Astrocyte (in vitro differentiated cells and primary cell): Measurements from ENCODE around the gene PTPN4. TPM values are rescaled to one million over a fixed set of nuclear protein-coding genes. Genes with fewer than 3 reads are reported as not detected.

Source experiments
- DNase-seq: peaks from one replicate; pipeline ENCODE4 v3.0.0-alpha.2; 2010; ENCODE audit warnings: low read depth
- FAIRE-seq: peaks from 2 replicates; lab custom pipeline; 2011; peaks lifted over from hg19 to GRCh38; lab: Jason Lieb, UNC
- H2AFZ ChIP-seq: 2 replicates; pipeline ENCODE4 v1.6.0; 2012; ENCODE audit warnings: low read depth, low read length, inconsistent platforms
- H3K27ac ChIP-seq: 2 replicates; pipeline ENCODE4 v1.5.1; 2011; ENCODE audit warnings: low read depth, low read length, inconsistent platforms
- H3K27me3 ChIP-seq: 2 replicates; pipeline ENCODE4 v1.6.0; 2011; ENCODE audit warnings: low read length, inconsistent platforms; ENCODE audit not compliant: insufficient read depth
- H3K36me3 ChIP-seq: 2 replicates; pipeline ENCODE4 v1.5.1; 2011; ENCODE audit warnings: low read length, inconsistent platforms; ENCODE audit not compliant: insufficient read depth
- H3K4me1 ChIP-seq: 2 replicates; pipeline ENCODE4 v1.5.1; 2011; ENCODE audit warnings: low read length, inconsistent platforms; ENCODE audit not compliant: insufficient read depth
- H3K4me2 ChIP-seq: 2 replicates; pipeline ENCODE4 v1.6.0; 2012; ENCODE audit warnings: low read length, inconsistent platforms
- H3K4me3 ChIP-seq: 2 replicates; pipeline ENCODE4 v1.5.1; 2011; ENCODE audit warnings: low read depth, mild to moderate bottlenecking, low read length, inconsistent platforms; ENCODE audit not compliant: insufficient read depth
- H3K79me2 ChIP-seq: 2 replicates; pipeline ENCODE4 v1.6.0; 2012; ENCODE audit warnings: mild to moderate bottlenecking, low read length, inconsistent platforms; ENCODE audit not compliant: insufficient read depth
- H3K9ac ChIP-seq: 2 replicates; pipeline ENCODE4 v1.6.0; 2012; ENCODE audit warnings: mild to moderate bottlenecking, low read length, inconsistent platforms
- H3K9me3 ChIP-seq: 2 replicates; pipeline ENCODE4 v1.5.1; 2012; ENCODE audit warnings: low read depth, mild to moderate bottlenecking, low read length, inconsistent platforms; ENCODE audit not compliant: insufficient read depth
- H4K20me1 ChIP-seq: 2 replicates; pipeline ENCODE4 v1.6.0; 2012; ENCODE audit warnings: low read length, inconsistent platforms; ENCODE audit not compliant: insufficient read depth
- H3K27ac Mint-ChIP-seq: one replicate; pipeline ENCODE4 v1.8.0; 2021; ENCODE audit warnings: mild to moderate bottlenecking, mixed read lengths; ENCODE audit not compliant: unreplicated experiment
- H3K27me3 Mint-ChIP-seq: one replicate; pipeline ENCODE4 v1.8.0; 2021; ENCODE audit warnings: low read depth, mixed read lengths; ENCODE audit not compliant: unreplicated experiment
- H3K36me3 Mint-ChIP-seq: one replicate; pipeline ENCODE4 v1.8.0; 2021; ENCODE audit warnings: low read depth, mixed read lengths; ENCODE audit not compliant: unreplicated experiment
- H3K4me1 Mint-ChIP-seq: one replicate; pipeline ENCODE4 v1.8.0; 2021; ENCODE audit warnings: low read depth, mixed read lengths; ENCODE audit not compliant: unreplicated experiment
- H3K4me3 Mint-ChIP-seq: one replicate; pipeline ENCODE4 v1.8.0; 2021; ENCODE audit warnings: mild to moderate bottlenecking, moderate library complexity, mixed read lengths; ENCODE audit not compliant: unreplicated experiment
- H3K9me3 Mint-ChIP-seq: one replicate; pipeline ENCODE4 v1.8.0; 2021; ENCODE audit warnings: mild to moderate bottlenecking, mixed read lengths; ENCODE audit not compliant: unreplicated experiment
- EZH2 ChIP-seq: IDR thresholded peaks from 2 replicates; pipeline ENCODE4 v1.6.1; 2012; ENCODE audit warnings: mild to moderate bottlenecking, low read length, inconsistent platforms; ENCODE audit not compliant: insufficient read depth
- total RNA-seq: library from RNA; stranded (reverse); gene quantifications from 2 replicates; pipeline ENCODE4 v1.2.1, GENCODE V29; 2021
- TF ChIP-seq, protein P1 (sequence below): IDR thresholded peaks from 2 replicates; pipeline ENCODE4 v1.5.1; 2011; ENCODE audit warnings: low read depth, mild to moderate bottlenecking, inconsistent platforms, low read length, moderate library complexity; ENCODE audit not compliant: insufficient read depth

PTPN4 gene
- total RNA-seq, 1 donor from 2014 or later: 38.2 TPM

GRCh38 chr2:119821266-119821665, 61.5 kb downstream of the PTPN4 start:
- Histone ChIP-seq H3K27ac (no peak overlapping the region), H3K36me3 (no peaks in the 10 kb centered on the region), H3K4me3 (no peak overlapping the region), H3K9me3 (no peaks in the 10 kb centered on the region), H3K4me1 (peaks cover 10% of the 10 kb centered on the region), H3K4me2 (no peak overlapping the region), H3K9ac (no peak overlapping the region), H3K27me3 (no peaks in the 10 kb centered on the region), H3K79me2 (peaks cover 6% of the 10 kb centered on the region), H4K20me1 (peaks cover 18% of the 10 kb centered on the region), H2AFZ (no peak overlapping the region)
- peaks cover 5% of the 10 kb centered on the region for H3K36me3 Mint-ChIP-seq
- H3K4me3 Mint-ChIP-seq: no peak overlapping the region
- peaks cover 4% of the 10 kb centered on the region for H3K9me3 Mint-ChIP-seq
- FAIRE-seq: no peak
- H3K27me3 Mint-ChIP-seq: no peaks in the 10 kb centered on the region
- TF ChIP-seq, protein P1, sequence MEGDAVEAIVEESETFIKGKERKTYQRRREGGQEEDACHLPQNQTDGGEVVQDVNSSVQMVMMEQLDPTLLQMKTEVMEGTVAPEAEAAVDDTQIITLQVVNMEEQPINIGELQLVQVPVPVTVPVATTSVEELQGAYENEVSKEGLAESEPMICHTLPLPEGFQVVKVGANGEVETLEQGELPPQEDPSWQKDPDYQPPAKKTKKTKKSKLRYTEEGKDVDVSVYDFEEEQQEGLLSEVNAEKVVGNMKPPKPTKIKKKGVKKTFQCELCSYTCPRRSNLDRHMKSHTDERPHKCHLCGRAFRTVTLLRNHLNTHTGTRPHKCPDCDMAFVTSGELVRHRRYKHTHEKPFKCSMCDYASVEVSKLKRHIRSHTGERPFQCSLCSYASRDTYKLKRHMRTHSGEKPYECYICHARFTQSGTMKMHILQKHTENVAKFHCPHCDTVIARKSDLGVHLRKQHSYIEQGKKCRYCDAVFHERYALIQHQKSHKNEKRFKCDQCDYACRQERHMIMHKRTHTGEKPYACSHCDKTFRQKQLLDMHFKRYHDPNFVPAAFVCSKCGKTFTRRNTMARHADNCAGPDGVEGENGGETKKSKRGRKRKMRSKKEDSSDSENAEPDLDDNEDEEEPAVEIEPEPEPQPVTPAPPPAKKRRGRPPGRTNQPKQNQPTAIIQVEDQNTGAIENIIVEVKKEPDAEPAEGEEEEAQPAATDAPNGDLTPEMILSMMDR: no peak
- TF ChIP-seq EZH2: no peak
- no peak overlapping the region for H3K27ac Mint-ChIP-seq
- peaks cover 17% of the 10 kb centered on the region for H3K4me1 Mint-ChIP-seq
- no peak for DNase-seq

DNA sequence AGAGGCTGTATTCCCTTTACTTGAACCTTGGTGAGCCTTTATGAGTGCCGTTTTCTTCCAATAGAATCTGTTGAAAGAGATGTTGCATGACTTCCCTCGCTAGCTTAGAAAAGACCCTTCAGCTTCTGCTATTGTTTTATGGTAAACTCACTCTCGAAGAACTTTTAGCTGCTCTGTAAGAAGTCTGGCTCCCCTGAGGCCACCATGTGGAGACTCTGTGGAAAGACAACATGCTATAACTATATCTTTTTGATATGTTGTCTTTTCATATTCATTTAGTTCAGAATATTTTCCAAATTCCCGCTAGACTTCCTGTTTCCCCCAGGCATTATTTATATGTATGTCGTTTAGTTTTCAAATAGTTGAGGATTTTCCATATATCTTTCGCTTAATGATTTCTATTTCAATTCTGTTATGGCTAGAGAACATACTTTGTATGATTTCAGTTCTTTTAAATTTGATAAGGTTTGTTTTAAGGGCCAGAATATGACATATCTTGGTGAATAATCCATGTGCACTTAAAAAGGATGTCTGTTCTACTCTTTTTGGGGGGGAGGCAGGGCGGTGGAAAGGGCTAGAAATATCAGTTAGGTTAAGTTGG, 64.1 kb downstream of the PTPN4 start:
- H3K79me2 ChIP-seq: peaks cover 5% of the 10 kb centered on the region
- peak; percentile 19 for DNase-seq
- H3K27ac Mint-ChIP-seq: no peak overlapping the region

More for the DNA sequence above, 64.1 kb downstream of the PTPN4 start:
- Histone ChIP-seq H3K4me1 (peaks cover 10% of the 10 kb centered on the region), H3K27ac (no peak overlapping the region), H3K9ac (no peak overlapping the region), H3K4me2 (no peak overlapping the region), H3K36me3 (no peaks in the 10 kb centered on the region), H3K9me3 (no peaks in the 10 kb centered on the region), H4K20me1 (peaks cover 30% of the 10 kb centered on the region), H3K4me3 (no peak overlapping the region), H2AFZ (no peak overlapping the region), H3K27me3 (no peaks in the 10 kb centered on the region)
- no peak for FAIRE-seq
- Mint-ChIP-seq H3K4me3 (no peak overlapping the region), H3K4me1 (peaks cover 15% of the 10 kb centered on the region), H3K9me3 (no peaks in the 10 kb centered on the region), H3K36me3 (peaks cover 2% of the 10 kb centered on the region), H3K27me3 (no peaks in the 10 kb centered on the region)
- TF ChIP-seq, protein P1: peak; percentile 78
- no peak for TF ChIP-seq EZH2
